GM15510 (cell line): ENCODE measurements around the gene HOXB2.

Experiments
- POLR2A ChIP-seq: IDR thresholded peaks from 3 replicates; pipeline ENCODE4 v1.6.1; 2011; ENCODE audit warnings: borderline replicate concordance; ENCODE audit not compliant: insufficient read length; ENCODE audit errors: extremely low read depth

HOXB2 gene

GRCh38 chr17:48552466-48553189 is 7.7 kb upstream of the HOXB2 start:
- TF ChIP-seq POLR2A, result no peak

GRCh38 chr17:48551596-48552465 is 6.9 kb upstream of the HOXB2 start:
- TF ChIP-seq POLR2A, result no peak

DNA sequence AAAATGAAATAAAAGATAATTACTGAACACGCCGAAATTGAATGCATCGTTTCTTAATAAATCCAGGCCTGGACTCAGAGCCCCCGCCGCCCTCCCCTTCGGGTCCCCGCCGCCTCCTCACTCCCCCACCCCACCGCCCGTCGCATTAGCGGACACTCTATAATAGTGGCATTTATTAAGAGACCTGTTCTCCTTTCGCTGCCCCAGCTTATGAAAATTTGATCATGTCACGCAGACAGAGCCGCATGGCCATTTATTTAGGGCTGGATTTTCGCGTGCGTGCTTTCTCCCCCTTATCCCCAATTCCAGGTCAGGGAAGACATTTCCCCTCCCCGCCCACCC is 6.3 kb upstream of the HOXB2 start:
- TF ChIP-seq POLR2A, result no peak

DNA sequence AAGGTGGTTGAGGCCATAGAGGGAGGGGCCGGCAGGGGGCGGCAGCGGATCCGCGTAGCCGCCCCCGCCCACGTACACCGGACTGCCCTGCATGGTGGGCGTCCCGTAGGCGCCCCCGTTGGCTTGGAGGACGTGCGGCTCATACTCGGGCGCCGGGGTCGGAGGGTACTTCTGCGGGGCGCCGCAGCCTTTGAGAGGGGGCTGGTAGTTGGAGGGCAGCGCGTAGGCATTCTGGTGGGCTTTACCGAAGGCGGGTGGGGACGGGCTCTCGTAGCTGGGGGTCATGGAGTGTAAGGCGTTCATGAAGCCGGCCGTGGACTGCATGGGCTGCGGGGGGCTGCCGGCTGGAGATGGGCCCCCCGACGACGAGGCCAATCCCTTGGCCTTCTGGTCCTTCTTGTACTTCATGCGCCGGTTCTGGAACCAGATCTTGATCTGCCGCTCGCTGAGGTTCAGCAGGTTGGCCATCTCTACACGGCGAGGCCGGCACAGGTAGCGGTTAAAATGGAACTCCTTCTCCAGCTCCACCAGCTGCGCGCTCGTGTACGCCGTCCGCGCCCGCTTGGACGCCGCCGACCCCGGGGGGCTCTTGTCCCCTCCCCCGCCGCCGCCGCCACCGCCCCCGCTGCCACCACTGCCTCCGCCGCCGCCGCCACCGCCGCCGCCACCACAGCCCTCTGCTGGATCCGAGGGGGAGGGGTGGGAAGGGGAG is 5.7 kb upstream of the HOXB2 start:
- TF ChIP-seq POLR2A, result no peak

DNA sequence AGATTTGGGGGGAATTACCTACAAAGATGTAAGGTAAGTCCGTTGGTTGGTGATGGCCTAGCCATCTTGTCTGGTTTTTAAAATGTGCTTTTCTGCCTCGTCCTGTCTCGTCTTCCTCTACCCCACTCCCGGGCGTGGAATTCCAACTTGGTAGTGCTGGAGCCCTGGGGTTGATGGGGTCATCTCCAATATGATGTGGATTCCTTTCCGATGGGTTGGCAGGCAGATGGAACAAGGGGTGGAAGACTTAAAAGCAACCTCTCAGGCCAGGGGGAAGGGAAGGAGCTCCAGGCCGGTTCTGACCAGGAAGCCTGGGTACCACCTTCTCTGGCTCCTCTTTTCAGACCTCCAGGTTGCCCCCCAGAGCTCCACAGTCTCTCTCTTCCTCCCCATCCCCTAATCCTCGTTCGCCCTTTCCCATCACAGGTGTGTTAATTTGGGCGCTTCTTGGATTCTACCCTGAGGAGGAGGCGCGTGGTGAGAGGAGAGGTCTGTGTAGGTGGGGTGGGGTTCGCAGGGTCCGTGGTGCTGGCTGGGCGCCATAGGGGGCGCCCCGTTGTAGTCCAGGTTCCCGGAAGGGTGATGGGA is 5.1 kb upstream of the HOXB2 start:
- TF ChIP-seq POLR2A, result no peak

GRCh38 chr17:48549281-48549630 is 4.3 kb upstream of the HOXB2 start:
- TF ChIP-seq POLR2A, result no peak

- TF ChIP-seq POLR2A, result no peak
Observed at GRCh38 chr17:48548523-48549280, 3.8 kb upstream of the HOXB2 start.

- no peak for TF ChIP-seq POLR2A
Observed at GRCh38 chr17:48547808-48548522, 3.1 kb upstream of the HOXB2 start.

DNA sequence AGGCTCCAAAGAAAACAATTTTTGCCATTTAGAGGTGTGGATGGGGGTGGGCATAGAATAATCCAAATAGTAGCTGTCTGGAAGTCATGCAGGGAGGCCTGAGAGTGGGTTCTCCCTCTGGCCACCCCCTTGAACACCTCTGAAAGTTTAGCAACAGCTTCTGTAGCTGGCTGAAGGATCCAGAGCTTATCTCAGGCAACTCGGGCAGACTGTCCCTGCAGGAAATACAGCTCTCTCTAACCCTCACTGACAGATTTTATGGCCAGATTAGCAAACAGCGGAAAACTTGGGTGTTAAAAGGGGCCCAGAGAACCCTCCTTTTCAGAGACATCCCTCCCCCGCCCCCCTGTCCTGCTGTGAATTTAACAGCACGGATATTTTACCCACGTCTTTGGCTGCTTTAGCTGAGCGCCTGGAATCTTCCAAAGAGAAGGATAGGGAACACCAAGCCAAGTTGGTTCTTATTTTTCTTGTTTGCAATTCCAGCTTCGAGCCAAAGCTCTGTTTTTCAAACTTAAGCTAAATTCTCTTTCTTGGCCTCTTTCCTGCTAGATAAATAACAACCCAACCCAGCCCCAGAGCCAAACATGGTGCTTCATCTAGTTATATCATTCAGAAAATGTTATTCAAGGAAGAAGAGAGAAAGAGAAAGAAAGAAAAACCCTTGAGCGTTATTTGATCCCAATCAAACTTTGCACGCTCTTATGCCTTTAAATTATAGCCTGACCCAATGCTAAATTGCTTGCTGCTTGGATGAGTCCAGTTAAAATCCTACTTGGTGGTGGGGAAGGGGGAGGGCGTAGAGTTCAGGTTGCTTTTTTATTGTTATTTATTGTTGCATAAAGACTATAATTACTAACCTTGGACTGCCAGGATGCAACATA is 2.3 kb upstream of the HOXB2 start:
- TF ChIP-seq POLR2A, result no peak

DNA sequence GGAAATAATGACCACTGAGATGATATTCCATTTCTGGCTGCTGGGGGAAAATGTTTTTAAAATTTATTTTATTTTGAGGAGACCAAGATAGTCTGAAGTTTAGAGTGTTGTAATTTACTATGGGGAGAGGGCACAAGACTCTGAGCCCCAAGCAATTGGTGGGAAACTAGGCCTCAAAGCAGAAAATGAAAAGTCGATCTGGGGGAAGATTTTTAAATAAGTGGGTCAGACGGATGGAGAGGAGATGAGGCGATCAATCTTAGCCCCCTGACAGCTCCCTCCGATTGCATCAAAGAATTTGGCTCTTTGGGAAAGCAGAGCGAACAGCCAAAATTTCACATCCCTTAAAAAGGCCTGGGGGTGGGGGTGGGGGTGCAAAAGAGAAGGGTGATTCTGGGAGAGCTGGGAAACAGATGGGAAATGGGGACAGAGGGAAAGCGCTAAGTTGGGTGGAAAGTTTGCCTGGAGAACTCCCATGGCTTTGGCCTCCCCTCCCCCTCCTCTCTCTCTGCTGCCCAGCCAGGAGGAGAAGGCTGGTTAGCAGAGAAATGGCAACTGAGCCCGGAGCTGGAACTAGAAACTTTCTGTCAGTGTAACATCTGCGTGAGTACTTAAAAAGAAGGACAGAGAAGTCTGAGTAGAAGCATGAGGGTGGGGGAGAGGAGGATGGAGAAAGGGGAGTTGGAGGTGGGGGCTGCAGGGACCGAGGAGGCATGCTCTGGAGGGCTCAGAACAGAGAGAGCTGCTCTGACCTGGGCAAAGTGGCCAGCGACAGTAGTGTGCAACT is 1.4 kb upstream of the HOXB2 start:
- TF ChIP-seq POLR2A, result no peak

GRCh38 chr17:48545539-48545938 is 630 bp upstream of the HOXB2 start:
- TF ChIP-seq POLR2A, result no peak

DNA sequence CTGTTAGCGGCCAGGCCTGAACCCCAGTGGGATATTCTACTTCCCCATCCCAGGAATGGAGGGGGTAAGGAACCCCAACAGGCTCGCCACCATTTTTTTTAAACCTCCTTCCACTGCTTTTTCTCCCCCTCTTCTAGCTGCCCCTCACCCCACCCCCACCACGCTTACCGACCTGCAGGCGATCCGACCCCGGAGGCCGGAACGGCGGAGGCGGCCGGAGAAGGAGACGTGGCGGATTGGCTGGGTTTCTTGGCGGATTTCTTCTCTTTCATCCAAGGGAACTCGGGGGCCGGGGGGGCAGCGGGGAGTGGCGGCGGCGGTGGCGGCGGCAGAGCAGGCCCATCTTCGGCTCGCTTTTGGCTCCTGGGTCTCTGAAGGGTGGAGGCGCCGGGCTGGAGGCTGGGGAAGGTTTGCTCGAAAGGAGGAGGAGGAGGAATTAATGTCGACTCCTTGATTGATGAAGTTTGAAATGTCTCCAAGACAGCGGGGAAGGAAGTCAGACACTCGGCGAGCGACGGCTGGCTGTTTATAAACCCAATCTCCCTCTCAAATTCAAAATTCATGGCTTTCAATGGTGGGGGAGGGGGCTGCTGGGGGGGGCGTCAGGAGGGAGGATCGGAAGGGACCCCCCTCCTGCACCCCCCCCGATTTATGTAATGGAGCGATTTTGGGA is 424 bp downstream of the HOXB2 start:
- TF ChIP-seq POLR2A, result peak; percentile 11

DNA sequence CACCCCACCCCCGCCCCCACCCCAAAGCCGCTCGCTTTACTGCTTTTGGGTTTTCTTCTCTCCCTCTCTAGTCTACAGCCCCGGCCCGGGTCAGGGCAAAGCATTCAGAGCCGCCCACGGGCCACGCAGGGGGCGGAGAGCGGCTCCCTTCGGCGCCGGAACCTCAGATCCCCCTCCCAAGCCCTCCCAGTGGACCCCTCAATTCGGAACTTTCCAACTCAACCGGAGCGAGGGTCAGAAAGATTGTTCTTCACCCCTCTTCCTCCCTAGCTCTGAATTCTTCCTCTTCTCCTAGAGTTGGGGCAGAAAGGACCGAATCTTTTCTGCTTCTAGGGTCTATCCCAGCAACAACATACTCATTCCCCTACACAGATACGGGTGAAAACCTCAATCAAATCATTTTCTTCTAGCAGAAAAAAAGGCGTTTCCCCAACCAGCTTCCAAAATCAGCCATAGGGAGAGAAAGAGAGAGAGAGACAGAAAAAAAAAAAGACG is 1.0 kb downstream of the HOXB2 start:
- TF ChIP-seq POLR2A, result no peak
